OCI-LY3 (cell line): ENCODE results near the gene RAB3D.

Experiments
- H2AFZ ChIP-seq: fragments of 200-600, 300-600 bp; shearing (Covaris generic); 2 replicates; pipeline ENCODE4 v1.6.0; 2014; ENCODE audit warnings: antibody characterized with exemption, low read depth, low read length
- H3K27ac ChIP-seq: fragments of 200-600, 300-600 bp; sonication (generic); 2 replicates; pipeline ENCODE4 v1.5.1; 2014; ENCODE audit warnings: mild to moderate bottlenecking, low read length, moderate library complexity, mixed read lengths
- H3K27me3 ChIP-seq: fragments of 200-600, 300-600 bp; sonication (generic); 2 replicates; pipeline ENCODE4 v1.6.1; 2014; ENCODE audit warnings: low read depth, low read length, mixed read lengths
- H3K36me3 ChIP-seq: fragments of 200-600, 300-600 bp; sonication (generic); replicated peaks from 2 replicates; pipeline ENCODE3; 2014; ENCODE audit warnings: low read depth, low read length, mixed read lengths
- H3K4me1 ChIP-seq: fragments of 300-600, 200-600 bp; sonication (generic); 2 replicates; pipeline ENCODE4 v1.6.1; 2014; ENCODE audit warnings: low read length, mixed read lengths
- H3K4me2 ChIP-seq: fragments of 200-600, 300-600 bp; sonication (generic); 2 replicates; pipeline ENCODE4 v1.6.1; 2014; ENCODE audit warnings: low read length, mixed read lengths
- H3K4me3 ChIP-seq: fragments of 300-600, 200-600 bp; sonication (generic); 2 replicates; pipeline ENCODE4 v1.5.1; 2014; ENCODE audit warnings: antibody characterized with exemption, mild to moderate bottlenecking, low read length, moderate library complexity
- H3K79me2 ChIP-seq: fragments of 300-600, 200-600 bp; shearing (Covaris generic); 2 replicates; pipeline ENCODE4 v1.6.1; 2014; ENCODE audit warnings: mild to moderate bottlenecking, low read length, mixed read lengths
- H3K9ac ChIP-seq: fragments of 300-600, 200-600 bp; shearing (Covaris generic); 2 replicates; pipeline ENCODE4 v1.6.0; 2014; ENCODE audit warnings: mild to moderate bottlenecking, low read length, moderate library complexity
- H3K9me3 ChIP-seq: fragments of 200-600, 300-600 bp; shearing (Covaris generic); 2 replicates; pipeline ENCODE4 v1.6.1; 2014; ENCODE audit warnings: low read length, mixed read lengths; ENCODE audit not compliant: insufficient read depth
- H4K20me1 ChIP-seq: fragments of 200-600, 300-600 bp; sonication (generic); 2 replicates; pipeline ENCODE4 v1.6.1; 2016; ENCODE audit warnings: low read length, mixed read lengths; ENCODE audit not compliant: insufficient read depth
- EZH2phosphoT487 ChIP-seq: fragments of 200-600 bp; shearing (Covaris generic); IDR thresholded peaks from 2 replicates; pipeline ENCODE4 v1.6.1; 2018; ENCODE audit warnings: antibody characterized with exemption, mixed run types, low read depth
- TF ChIP-seq, protein P1 (sequence below): fragments of 200-600, 300-600 bp; sonication (generic); IDR thresholded peaks from 2 replicates; pipeline ENCODE4 v1.5.1; 2014; ENCODE audit warnings: antibody characterized with exemption, low read length, low read depth

RAB3D gene

GRCh38 chr19:11290256-11290655 is 49.2 kb downstream of the RAB3D start:
- Histone ChIP-seq H3K36me3 (no peaks in the 10 kb centered on the region), H3K27me3 (peaks cover 20% of the 10 kb centered on the region), H3K27ac (no peak overlapping the region), H3K9me3 (no peaks in the 10 kb centered on the region), H3K4me1 (peaks cover 10% of the 10 kb centered on the region), H3K4me2 (no peak overlapping the region), H2AFZ (no peak overlapping the region), H3K9ac (no peak overlapping the region), H3K79me2 (no peaks in the 10 kb centered on the region), H4K20me1 (no peaks in the 10 kb centered on the region), H3K4me3 (no peak overlapping the region)
- TF ChIP-seq, protein P1, sequence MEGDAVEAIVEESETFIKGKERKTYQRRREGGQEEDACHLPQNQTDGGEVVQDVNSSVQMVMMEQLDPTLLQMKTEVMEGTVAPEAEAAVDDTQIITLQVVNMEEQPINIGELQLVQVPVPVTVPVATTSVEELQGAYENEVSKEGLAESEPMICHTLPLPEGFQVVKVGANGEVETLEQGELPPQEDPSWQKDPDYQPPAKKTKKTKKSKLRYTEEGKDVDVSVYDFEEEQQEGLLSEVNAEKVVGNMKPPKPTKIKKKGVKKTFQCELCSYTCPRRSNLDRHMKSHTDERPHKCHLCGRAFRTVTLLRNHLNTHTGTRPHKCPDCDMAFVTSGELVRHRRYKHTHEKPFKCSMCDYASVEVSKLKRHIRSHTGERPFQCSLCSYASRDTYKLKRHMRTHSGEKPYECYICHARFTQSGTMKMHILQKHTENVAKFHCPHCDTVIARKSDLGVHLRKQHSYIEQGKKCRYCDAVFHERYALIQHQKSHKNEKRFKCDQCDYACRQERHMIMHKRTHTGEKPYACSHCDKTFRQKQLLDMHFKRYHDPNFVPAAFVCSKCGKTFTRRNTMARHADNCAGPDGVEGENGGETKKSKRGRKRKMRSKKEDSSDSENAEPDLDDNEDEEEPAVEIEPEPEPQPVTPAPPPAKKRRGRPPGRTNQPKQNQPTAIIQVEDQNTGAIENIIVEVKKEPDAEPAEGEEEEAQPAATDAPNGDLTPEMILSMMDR, result no peak
- TF ChIP-seq EZH2phosphoT487, result no peak

GRCh38 chr19:11288349-11288748 is 51.1 kb downstream of the RAB3D start:
- Histone ChIP-seq H2AFZ (no peak overlapping the region), H3K79me2 (no peaks in the 10 kb centered on the region), H3K27ac (no peak overlapping the region), H3K4me2 (no peak overlapping the region), H4K20me1 (no peaks in the 10 kb centered on the region), H3K9me3 (no peaks in the 10 kb centered on the region), H3K27me3 (peaks cover 16% of the 10 kb centered on the region), H3K36me3 (no peaks in the 10 kb centered on the region), H3K4me3 (no peak overlapping the region), H3K4me1 (peaks cover 10% of the 10 kb centered on the region), H3K9ac (no peak overlapping the region)
- no peak for TF ChIP-seq EZH2phosphoT487
- TF ChIP-seq, protein P1, result peak; percentile 36

GRCh38 chr19:11286312-11286974 is 53.0 kb downstream of the RAB3D start:
- no peak for TF ChIP-seq EZH2phosphoT487
- no peak overlapping the region for H2AFZ ChIP-seq
- peaks cover 2% of the 10 kb centered on the region; the same call in 1 of the 2 replicates for H3K4me1 ChIP-seq
- H3K9me3 ChIP-seq, result no peaks in the 10 kb centered on the region
- no peak overlapping the region for H3K4me2 ChIP-seq
- H3K9ac ChIP-seq, result no peak overlapping the region
- H4K20me1 ChIP-seq, result no peaks in the 10 kb centered on the region
- no peak overlapping the region for H3K4me3 ChIP-seq
- no peak overlapping the region for H3K27ac ChIP-seq
- H3K36me3 ChIP-seq, result no peaks in the 10 kb centered on the region
- H3K27me3 ChIP-seq, result peaks cover 7% of the 10 kb centered on the region; the same call in 1 of the 2 replicates
- no peaks in the 10 kb centered on the region for H3K79me2 ChIP-seq

- Histone ChIP-seq H3K79me2 (no peaks in the 10 kb centered on the region), H3K4me3 (no peak overlapping the region), H4K20me1 (no peaks in the 10 kb centered on the region), H3K9me3 (no peaks in the 10 kb centered on the region), H3K4me1 (no peaks in the 10 kb centered on the region), H3K27ac (no peak overlapping the region), H3K4me2 (no peak overlapping the region), H3K27me3 (peaks cover 4% of the 10 kb centered on the region), H3K36me3 (no peaks in the 10 kb centered on the region), H2AFZ (no peak overlapping the region), H3K9ac (no peak overlapping the region)
- no peak for TF ChIP-seq EZH2phosphoT487
- TF ChIP-seq, protein P1, result no peak
Measured at GRCh38 chr19:11284515-11284914, 54.9 kb downstream of the RAB3D start.
